HG03097 (cell line): ENCODE data around the gene ROS1.
"Not testable (repeated sequence)": the region's sequence is repeated elsewhere in the genome, so short reads cannot be mapped to it uniquely, and the experiment has no call there.

ENCODE experiments used
- ATAC-seq: cut with Tn5 transposase; IDR thresholded peaks from one replicate; pipeline ENCODE4 v1.9.1; 2021; ENCODE audit not compliant: unreplicated experiment, low FRiP score

ROS1 gene

DNA sequence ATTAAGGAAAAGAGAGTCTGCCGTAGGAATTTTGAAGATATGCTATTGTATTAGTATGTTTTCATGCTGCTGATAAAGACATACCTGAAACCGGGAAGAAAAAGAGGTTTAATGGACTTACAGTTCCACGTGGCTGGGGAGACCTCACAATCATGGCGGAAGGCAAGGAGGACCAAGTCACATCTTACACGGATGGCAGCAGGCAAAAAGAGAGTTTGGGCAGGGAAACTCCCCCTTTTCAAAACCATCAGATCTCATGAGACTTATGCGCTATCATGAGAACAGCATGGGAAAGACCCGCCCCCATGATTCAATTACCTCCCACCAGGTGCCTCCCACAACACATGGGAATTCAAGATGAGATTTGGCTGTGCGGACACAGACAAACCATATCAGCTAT lies 16.6 kb upstream of the ROS1 start:
- ATAC-seq, result not testable (repeated sequence)

DNA sequence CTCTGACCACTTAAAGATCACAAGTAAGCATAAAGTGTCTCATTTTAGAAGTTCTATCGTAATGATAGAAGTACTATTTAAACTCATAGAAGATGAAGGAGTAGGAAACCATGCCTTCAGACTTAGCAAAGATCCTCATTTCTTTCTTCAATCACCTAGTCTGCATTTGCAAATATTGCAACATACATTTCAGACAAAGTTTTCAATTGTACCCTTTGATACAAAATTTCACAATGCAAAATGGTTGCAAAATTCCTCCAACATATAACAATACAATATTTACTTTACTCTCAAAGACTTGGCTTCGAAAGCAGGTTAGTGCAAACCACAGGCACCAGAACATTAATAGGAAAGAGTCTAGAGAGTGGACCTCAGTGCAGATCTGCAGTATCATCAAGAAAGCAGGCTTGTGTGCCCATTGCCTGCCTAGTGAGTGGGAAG lies 16.1 kb upstream of the ROS1 start:
- ATAC-seq, result no peak

DNA sequence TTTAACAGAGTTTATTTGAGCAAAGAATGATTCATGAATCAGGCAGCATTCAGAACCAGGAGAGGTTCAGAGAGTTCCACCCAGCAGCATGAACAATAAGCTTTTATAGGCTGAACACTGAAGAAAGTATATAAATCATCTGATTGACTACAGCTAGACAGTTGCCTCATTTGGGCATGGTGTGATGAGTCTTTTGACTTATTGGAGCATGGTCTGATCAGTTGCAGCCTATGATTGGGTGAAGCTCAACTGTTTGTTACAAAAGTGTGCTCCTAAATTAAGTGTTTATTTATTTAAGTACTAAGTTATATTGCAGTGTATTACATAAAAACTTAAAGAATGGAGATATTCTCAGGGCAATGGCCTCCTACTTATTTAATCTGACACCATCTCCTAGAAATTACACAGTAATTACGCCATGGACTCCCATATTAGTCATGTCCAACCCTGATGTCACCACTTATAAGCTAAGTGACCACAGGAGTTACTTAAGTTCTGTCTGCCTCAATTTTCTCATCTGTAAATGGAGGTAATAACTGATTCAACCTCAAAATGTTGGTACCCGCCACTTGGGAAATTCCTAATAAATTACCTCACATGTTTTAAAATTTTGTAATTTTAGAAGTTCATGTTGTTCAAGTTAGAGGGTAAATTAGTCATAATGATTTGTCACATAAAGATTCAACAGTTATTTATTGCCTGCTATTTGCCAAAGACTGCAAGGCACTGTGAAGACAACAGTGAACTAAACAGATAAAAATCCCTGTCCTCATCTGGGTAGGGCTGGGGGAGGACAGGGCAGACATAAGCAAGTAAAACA lies 15.2 kb upstream of the ROS1 start:
- no peak for ATAC-seq

DNA sequence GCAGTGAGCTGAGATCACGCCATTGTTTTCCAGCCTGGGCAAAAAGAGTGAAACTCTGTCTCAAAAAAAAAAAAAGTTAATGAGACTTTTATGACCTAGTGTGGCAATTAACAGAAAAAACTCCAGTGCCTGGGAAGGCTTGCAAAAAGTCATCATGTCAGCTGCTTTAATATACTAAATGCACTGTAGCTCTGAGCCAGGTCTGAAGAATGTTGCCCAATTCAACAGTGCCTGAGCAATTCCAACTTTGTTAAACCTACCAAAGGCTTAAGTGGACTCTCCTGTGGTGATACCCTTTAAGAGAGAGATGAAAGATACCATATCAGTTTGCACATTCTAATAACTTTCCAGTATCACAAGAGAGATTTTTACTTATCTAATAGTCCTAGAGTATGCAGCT lies 6.5 kb upstream of the ROS1 start:
- no peak for ATAC-seq

DNA sequence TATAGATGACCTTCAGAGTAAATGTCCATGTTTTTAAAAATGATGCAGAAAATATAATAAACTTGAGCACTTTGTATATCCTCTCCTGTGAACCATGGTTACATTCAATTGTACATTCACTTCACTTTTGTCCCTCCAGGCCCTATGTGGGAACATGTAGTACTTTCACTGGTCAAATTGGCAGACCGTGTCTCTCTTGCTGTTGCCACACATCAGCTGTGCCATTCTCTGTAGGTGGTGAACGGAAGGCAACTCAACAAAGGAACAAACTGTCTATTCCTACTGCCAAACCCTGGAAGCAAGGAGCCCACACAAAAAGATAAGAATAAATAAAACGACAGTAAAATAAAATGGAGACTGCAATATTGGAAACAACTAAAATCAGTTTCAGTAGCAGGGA lies 2.0 kb downstream of the ROS1 start:
- ATAC-seq, result no peak

DNA sequence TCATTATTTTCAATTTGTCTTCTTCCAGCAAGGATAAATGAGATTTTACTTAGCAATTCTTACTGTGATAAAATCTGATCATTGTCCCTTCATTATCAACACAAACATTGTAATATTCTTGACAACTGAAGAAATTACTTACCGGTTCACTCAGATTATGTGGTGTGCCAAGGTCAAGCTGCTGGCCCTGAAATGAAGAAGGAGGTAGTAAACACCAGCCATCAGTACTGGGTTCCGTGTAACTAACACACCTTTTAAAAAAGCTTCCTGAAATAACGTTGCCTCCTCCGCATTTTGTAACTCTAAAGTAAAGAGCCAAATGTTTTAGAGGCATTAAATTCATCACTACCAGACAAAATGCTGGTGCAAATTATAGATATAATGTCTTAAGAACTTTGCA lies 7.4 kb downstream of the ROS1 start:
- ATAC-seq, result no peak

DNA sequence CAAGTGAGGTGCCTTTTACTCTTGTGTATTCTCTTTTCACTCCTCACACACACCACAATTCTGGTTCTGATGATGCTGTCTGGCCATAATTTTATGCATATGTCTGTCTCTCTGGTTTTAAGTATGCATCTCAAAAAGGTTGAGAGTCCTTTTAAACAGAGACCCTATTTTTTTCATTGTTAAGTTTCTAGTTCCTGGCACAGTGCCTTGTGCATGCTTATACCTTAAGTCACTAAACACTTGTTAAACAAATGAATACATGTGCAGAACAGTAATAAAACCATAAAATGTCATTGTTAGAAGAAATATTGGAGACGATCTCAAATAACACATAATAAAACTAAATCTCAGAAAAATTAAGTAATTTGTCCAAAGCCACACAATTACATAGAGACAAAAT lies 7.9 kb downstream of the ROS1 start:
- no peak for ATAC-seq

DNA sequence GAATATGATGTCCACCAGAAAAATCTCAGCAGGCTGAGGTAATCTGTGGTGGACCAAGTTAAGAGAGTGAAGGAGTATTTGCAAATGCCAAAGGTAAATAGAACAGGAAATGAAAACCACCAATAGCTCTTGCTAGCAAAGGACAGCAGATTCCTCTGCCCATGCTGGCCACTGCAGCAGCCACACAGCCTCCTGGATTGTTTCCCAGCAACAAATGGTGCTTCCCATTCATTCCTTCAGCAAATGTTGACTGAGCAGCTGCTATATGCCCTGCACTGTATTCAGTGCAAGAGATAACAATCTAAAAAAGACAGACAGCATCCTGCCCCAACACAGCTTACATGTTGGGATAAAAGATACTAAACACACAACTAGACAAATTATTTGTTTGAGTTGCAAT lies 11.0 kb downstream of the ROS1 start:
- no peak for ATAC-seq

DNA sequence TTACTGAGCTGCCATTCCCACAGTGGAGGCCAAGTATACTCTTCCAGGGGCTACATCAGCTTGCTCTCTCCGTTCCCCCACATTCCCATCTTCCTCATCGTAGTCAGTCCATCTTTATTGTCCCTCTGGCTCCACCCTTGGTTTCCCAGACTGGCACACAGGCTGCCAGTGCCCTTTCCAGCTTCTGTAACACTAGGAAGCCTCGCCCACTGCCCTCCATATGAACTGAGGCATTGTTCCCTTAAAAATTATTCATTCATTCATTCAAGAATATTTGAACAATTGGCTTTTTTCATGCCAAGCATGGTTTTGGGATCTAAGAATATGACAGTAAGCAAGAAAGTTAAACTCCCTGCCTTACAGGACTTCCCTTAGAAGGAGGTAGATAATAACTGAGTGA lies 14.3 kb downstream of the ROS1 start:
- ATAC-seq, result no peak

DNA sequence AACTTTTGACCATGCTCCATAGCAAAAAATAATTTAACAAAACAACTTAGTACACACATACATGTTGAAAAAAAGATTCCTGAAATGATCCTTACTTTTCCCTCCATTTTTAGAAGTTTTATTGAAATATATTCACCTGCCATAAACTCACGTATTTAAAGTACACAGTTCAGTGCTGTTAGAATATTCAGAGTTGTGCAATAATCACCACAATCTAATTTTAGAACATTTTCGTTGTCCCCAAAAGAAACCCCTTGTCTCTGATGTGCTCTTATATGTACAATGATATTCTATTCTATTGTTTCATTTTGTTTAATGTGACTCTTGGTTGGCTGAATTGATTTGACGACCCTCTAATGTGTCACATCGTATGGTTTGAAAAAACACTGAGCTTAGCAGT lies 15.9 kb downstream of the ROS1 start:
- no peak for ATAC-seq

DNA sequence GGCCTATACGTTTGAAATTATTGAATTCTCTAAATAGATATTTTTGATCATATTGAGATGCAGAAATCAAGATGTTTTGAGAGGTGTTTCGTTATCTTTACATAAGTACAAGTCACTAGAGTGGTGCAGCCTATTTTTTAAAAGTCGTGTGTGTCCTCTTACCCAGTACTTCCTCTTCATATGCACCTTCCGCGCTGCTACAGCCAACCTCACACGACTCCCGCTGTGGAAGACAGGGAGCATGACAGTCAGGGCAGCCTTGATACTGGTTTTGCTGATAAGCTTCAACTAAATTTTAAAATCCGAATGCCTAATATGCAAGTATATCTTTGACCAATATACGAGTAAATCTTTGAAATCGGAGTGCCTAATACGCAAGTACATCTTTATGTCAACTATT lies 16.3 kb downstream of the ROS1 start:
- no peak for ATAC-seq

DNA sequence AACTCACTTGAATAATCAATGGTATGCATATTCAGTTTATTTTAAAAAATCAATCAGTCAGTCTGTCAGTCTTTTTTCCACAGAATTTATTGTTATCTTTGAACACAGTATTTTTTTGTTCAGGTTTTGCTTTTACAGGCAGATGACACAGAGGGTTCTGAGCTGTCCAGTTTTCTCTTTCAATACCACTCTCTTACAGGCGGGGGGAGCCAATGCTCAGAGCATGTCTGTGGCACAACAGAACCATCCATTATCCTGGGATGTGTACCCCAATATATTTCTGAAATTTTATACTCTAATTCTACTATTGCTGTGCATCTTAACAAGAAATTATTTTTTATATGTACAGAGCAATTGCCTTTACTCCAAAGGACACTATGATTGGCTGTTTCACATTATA lies 21.2 kb downstream of the ROS1 start:
- no peak for ATAC-seq

DNA sequence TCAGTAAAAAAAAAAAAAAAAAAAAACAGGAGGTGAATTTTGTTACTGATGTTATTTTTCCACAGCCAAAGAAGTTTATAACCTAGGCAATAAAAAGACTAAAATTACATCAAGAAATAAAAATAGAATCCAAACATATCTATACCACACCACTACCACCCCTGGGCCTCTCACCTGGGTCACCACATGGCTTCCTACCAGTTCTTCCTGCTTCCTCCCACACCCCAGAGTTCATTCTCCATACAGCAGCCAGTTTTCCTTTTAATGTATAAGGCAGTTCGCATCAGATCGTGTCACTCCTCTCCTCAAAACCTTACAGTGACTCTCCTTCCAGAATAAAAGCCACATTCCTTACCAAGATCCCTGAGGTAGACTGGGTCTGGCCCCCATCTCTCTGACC lies 23.9 kb downstream of the ROS1 start:
- ATAC-seq, result no peak

DNA sequence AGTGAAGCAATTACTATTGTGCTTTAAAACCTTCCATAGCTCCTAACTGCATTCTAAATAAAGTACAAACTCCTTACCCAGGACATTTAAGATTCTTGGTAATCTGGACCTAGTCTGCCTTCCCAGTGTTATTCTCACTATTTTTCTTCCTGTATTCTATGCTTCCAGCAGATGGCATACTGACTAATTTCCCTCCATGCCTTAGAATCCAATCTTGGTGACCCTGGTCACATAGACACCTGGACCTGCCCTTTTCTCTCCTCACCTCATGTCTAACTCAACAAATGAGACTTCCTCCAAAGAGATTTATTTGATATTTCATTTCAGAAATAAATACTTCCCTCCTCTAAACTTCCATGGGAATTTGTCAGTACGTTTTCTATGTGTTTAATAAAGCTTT lies 25.8 kb downstream of the ROS1 start:
- no peak for ATAC-seq

DNA sequence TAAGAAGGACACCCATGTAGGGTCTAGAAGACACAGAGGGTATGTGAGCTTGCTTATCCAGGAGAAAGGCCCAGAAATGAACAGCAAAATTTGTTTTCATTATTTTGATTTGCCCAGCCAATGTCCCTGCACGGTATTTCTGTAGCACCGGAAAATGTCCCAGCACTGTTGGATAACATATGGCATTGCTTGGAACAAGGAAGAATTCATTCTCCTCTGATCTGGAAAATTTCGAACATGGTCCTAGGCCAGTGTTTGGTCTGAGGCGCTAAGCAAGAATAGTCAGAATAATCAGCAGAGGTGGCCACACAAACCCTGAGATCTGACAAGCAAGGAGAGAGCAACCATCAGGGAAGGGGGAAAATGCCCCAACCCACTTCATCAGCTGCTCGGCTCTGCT lies 26.6 kb downstream of the ROS1 start:
- no peak for ATAC-seq

DNA sequence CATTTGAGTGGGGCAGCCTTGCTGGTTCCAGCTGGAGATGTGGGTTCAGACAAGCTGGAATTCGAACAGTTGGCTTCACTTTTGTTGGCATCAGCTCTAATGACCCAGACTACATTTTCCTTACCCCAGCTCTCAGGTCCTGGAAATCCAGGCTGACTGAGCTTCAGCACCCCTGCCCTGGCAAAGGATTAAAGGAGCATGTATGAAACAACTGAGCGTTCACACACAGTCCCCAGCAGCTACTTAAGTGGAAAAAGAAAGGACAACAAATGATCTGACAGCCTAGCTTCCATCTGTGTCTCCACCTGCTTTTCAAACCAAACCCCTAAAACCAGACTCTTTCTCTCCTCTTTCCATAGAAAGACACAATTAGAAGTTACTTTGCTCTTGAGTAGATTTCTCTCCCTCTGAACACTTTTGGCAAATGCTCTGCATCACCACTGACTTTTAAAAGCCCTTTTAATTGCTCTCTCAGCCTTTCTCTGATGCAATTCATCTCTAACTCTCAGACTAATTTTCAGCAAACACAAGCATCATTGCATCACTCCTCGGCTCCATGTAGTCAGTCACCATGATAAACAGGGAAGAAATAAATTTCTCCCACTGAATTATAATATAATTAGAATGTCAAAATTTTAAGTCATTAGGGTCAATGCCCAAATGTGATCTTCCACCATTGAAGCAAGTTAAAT lies 28.1 kb downstream of the ROS1 start:
- ATAC-seq, result no peak

DNA sequence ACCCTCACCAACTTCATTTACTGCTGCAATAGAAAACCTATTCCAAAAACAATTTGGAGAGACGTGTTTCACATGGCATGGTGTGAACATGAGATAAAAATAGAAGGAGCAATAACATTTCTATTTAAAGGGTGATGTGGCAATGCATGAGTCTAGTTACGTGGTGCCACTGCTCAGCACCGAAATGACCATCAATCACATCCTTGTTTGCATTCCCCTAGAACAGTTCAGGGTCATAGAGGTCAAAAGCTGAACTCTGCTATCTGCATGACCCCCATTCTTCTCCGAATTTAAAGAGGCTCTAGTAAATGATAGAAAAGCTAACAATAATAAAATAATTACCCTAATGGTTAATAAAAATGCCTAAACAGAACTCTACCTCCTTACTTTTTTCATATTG lies 29.5 kb downstream of the ROS1 start:
- no peak for ATAC-seq

DNA sequence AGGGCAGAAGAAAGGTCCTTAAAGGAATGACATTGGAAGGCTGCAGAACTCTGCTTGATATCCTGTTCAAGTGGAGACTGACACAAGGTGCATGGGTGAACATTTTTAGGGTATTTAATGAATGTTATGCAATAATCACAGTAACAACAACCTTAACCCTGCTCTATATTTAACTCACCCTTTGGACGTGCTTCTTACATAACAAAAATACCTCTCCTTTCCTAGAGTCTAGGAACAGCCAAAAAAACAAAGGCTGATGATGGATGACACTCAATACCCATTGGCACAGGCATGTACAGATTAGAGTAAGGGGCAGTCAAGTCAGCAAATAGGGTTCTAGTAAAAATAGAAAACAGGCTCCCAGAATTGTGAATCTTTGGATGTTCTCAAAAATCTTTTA lies 30.6 kb downstream of the ROS1 start:
- no peak for ATAC-seq

DNA sequence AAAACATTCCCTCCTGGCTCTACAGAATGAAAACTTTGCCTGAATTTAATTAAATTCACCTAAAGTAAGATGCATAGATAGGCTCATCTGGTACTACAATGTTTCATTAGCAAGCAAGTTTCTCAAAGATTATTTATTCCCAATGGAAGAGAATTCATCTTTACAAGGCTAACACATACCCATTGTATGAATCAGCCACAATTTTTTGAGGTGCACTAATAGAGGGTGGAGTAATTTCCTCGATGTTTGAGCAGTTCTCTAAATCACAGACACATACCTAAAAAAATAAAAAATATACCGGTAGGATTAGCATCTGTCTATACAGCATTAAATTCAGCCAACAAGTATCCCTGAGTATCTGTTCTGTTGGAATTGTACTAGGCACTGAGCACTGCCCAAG lies 32.7 kb downstream of the ROS1 start:
- ATAC-seq, result no peak

DNA sequence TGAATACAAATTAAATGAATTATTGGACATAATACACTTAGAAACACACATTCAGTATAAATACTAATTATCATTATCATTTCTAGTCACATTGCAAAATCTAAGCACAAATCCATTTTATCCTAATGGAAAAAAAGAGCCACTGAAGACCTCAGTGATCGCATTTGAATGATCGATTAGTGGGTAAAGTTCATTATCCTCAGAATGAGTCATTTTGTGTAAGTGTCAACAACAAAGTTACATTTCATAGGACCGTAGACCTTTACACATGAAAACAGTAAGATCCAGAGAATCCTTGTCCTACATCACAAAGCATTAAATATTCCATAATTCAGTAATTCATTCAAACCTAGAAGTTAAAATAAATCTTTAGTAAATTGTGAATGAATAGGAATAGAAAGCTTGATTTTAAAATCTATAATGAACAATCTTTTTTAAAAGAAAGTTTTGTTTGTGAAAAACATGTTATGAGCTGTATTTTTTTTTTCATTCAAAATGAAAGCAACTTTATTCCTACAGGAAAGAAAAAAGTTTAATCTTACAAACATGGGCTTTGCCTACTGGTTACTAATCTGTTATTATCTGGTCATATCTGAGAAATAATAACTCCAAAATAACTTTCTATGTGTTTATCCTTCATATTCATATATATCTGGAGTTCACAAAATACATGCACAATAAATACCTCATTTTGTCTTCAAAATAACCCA lies 33.7 kb downstream of the ROS1 start:
- ATAC-seq, result no peak

DNA sequence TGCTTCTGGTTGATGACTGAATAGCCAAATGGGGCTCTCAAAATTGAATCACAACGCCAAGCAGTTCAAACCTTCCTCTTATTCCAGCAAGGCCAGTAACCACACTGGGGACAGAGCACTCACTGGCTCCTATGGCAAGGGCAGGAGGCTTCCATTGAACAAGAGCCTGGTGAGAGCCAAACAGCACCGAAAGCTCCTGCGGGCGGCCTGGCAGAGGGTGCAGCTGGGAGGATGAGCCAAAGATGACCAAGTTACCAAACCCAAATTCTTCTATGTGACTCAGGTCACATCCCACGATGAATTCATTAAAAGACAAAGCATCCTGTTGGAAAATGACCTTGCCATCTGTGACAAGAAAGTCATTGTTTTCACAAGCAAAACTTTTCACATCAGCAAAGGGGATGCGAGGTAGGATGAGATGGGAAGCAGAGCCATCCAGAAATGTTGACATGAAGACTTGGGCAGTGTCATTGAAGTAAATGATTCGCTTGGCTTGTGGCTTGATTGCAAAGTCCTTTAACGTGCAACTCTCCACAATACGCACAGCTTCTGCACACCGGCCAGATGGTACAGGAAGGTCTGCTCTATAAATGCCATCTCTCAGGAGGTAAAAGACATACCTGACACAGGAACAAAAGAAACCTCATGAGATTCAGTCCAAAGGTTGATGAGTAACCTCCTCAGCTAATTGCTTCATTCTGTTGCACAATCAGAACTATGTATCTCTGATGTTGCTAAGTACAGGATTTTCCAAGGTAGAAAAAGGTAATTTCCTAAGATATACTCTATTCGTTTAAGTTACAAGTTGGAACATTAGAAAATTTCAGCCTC lies 36.3 kb downstream of the ROS1 start:
- ATAC-seq, result no peak
